ENCODE results near the gene MAT1A. TPM values are rescaled to one million over a fixed set of nuclear protein-coding genes. Genes with fewer than 3 reads are reported as not detected.

Gene MAT1A
- total RNA-seq, 2 donors from 2014 or later = 3.9 TPM; not detected in 1

- H3K27ac ChIP-seq = no peak overlapping the region
- TF ChIP-seq POLR2AphosphoS5 (IDR thresholded peaks at IDR 0.05) = no peak
- TF ChIP-seq POLR2A (IDR thresholded peaks at IDR 0.05) = no peak
- TF ChIP-seq CTCF (IDR thresholded peaks at IDR 0.05) = no peak
- WGBS = 73% methylated on average over 7 of the region's 7 CpGs
- H3K27me3 ChIP-seq (replicated peaks; ENCODE audit: insufficient read depth) = no peaks in the 10 kb centered on the region
- H3K9me3 ChIP-seq = no peaks in the 10 kb centered on the region
- no peak overlapping the region for H3K4me3 ChIP-seq
- H3K36me3 ChIP-seq = no peaks in the 10 kb centered on the region
- DNase-seq (ENCODE audit: low spot score) = no peak
- H3K4me1 ChIP-seq (replicated peaks) = no peaks in the 10 kb centered on the region
- intact Hi-C loops (cut with DNase I) = no loop called here
Observed at GRCh38 chr10:80272793-80273522, 16.5 kb downstream of the MAT1A start.

GRCh38 chr10:80271416-80271815 lies 18.0 kb downstream of the MAT1A start:
- 73% methylated on average over 5 of the region's 5 CpGs for WGBS

GRCh38 chr10:80270887-80271286 lies 18.6 kb downstream of the MAT1A start:
- Histone ChIP-seq H3K36me3 (no peaks in the 10 kb centered on the region), H3K27ac (no peak overlapping the region), H3K9me3 (no peaks in the 10 kb centered on the region), H3K4me1 (replicated peaks) (no peaks in the 10 kb centered on the region), H3K27me3 (replicated peaks; ENCODE audit: insufficient read depth) (no peaks in the 10 kb centered on the region), H3K4me3 (no peak overlapping the region)
- no peak for DNase-seq (ENCODE audit: low spot score)
- intact Hi-C loops (cut with DNase I) = no loop called here
- TF ChIP-seq CTCF (IDR thresholded peaks at IDR 0.05) (no peak), POLR2A (IDR thresholded peaks at IDR 0.05) (no peak), POLR2AphosphoS5 (IDR thresholded peaks at IDR 0.05) (no peak)
- WGBS = 86% methylated on average over 7 of the region's 7 CpGs

More at GRCh38 chr10:80271416-80271815, 18.0 kb downstream of the MAT1A start:
- Histone ChIP-seq H3K4me1 (replicated peaks) (no peaks in the 10 kb centered on the region), H3K9me3 (no peaks in the 10 kb centered on the region), H3K27me3 (replicated peaks; ENCODE audit: insufficient read depth) (no peaks in the 10 kb centered on the region), H3K36me3 (no peaks in the 10 kb centered on the region), H3K27ac (no peak overlapping the region), H3K4me3 (no peak overlapping the region)
- no peak for DNase-seq (ENCODE audit: low spot score)
- intact Hi-C loops (cut with DNase I) = no loop called here
- no peak for TF ChIP-seq POLR2AphosphoS5 (IDR thresholded peaks at IDR 0.05)
- TF ChIP-seq CTCF (IDR thresholded peaks at IDR 0.05) = no peak
- no peak for TF ChIP-seq POLR2A (IDR thresholded peaks at IDR 0.05)

- no peaks in the 10 kb centered on the region for H3K4me1 ChIP-seq (replicated peaks)
- no peak overlapping the region for H3K27ac ChIP-seq
- TF ChIP-seq POLR2A (IDR thresholded peaks at IDR 0.05) (no peak), CTCF (IDR thresholded peaks at IDR 0.05) (no peak), POLR2AphosphoS5 (IDR thresholded peaks at IDR 0.05) (no peak)
- 67% methylated on average over 4 of the region's 4 CpGs for WGBS
- H3K36me3 ChIP-seq = no peaks in the 10 kb centered on the region
- no peak for DNase-seq (ENCODE audit: low spot score)
- no peaks in the 10 kb centered on the region for H3K9me3 ChIP-seq
- no peaks in the 10 kb centered on the region for H3K27me3 ChIP-seq (replicated peaks; ENCODE audit: insufficient read depth)
- intact Hi-C loops (cut with DNase I) = no loop called here
- no peak overlapping the region for H3K4me3 ChIP-seq
Observed at GRCh38 chr10:80268938-80269588, 20.4 kb downstream of the MAT1A start.

- TF ChIP-seq POLR2A (IDR thresholded peaks at IDR 0.05) (no peak), POLR2AphosphoS5 (IDR thresholded peaks at IDR 0.05) (no peak), CTCF (IDR thresholded peaks at IDR 0.05) (no peak)
- no peak for DNase-seq (ENCODE audit: low spot score)
- no peaks in the 10 kb centered on the region for H3K9me3 ChIP-seq
- WGBS = 75% methylated on average over 2 of the region's 2 CpGs
- no peaks in the 10 kb centered on the region for H3K27me3 ChIP-seq (replicated peaks; ENCODE audit: insufficient read depth)
- no peaks in the 10 kb centered on the region for H3K36me3 ChIP-seq
- H3K4me3 ChIP-seq = no peak overlapping the region
- H3K27ac ChIP-seq = no peak overlapping the region
- intact Hi-C loops (cut with DNase I) = no loop called here
- H3K4me1 ChIP-seq (replicated peaks) = no peaks in the 10 kb centered on the region
Observed at GRCh38 chr10:80268266-80268665, 21.2 kb downstream of the MAT1A start.
